NCI-H1930 (cell line): ENCODE measurements around the gene CSTB.

Experiments used
- DNase-seq, 2 experiments: peaks; one replicate each; lab custom pipeline; 2025; lab: John Stamatoyannopoulos, UW

CSTB gene

GRCh38 chr21:43767984-43768867, 7.9 kb downstream of the CSTB start:
- DNase-seq, result no peak

DNA sequence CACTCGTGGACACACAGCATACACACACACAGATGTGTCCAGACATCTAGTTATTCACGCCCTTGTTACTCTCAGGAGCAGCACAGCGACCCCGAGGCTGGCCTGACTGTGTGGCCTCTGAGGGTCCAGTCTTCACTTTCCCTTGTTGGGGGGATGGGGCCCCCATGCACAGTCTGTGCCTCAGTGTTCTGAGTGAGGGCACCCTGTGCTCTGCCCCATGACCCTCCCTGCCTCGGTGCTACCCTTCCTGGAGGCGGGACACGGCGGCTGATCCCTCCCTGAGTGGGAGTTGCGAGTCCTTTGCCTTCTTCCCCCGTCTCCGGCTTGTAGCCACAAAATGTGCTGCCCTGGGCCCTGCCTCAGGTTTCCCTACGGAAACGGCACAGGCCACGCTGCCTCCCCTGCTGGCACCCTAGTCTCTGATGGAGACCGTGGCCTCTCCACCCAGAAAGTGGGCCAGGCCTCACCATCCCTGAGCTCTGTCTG, 8.6 kb downstream of the CSTB start:
- no peak for DNase-seq

- DNase-seq, result no peak
Observed at GRCh38 chr21:43766734-43767497, 9.2 kb downstream of the CSTB start.

- no peak for DNase-seq
Observed at GRCh38 chr21:43764576-43765495, 11.3 kb downstream of the CSTB start.

DNA sequence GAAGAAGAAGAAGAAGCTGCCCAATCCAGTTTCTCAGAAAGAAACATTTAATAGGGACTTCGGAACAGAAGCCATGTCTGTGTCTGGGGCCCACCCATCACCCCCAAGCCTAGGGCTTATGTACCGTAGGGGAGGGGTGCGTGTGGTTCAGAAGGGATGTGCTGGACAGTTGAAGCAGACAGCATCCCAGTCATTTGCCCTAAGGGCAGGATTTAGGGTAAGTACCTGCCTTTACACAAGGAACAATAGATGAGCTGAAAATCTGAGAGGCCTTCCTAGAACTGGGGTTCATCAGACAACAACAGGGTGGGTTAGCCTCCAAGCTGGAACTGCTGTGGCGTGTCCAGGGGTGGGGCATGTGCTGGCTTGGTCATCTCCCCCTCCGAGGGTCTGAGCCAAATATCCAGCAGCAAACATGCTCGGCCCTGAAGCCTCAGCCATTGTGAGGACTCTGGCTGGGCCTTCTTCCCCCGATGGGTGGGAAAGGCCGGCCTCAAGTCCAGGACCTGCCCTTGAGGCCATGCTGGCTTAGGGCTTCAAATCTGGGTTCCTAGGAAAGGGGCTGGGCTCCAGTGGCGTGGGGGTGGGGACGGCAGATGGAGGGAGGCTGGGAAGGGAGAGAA, 12.1 kb downstream of the CSTB start:
- no peak for DNase-seq

DNA sequence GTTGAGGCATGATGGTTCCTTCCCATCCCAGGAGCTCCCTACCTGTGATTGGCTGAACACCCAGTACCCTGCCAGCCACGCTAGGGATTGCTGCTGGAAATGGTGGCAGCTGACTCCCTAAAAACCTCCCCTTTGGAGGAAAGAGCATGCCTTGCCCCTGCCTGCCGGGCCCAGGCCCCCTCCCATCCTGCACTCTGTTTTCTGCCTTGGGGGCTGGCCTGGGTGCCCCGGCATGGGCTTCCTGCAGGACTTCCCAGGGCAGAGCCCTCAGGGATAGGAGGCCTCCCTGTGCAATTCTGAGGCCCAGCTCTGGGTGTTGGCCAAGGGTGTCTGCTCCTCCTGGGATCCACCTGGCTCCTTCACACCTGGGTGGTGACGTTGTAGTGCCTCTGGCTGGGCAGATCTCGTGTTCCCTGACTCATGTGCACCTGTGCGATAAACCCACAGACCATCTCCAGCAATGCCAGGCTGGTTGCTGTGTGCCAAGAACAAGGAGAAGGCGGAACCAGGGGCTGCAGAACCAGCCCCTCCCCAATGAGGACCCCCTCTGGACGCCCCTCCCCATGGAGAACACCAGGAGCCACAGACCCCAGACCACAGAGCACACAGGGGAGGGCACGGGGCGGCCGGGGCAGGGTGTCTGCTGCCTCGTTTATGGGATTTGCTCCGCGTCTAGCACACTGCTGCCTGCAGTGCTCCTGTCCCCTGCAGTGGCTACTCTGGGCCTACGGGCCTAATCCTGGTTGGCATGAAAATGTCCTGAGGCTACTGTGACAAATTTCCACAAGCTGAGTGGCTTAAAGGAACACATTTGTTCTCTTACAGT, 13.6 kb downstream of the CSTB start:
- DNase-seq, result no peak

DNA sequence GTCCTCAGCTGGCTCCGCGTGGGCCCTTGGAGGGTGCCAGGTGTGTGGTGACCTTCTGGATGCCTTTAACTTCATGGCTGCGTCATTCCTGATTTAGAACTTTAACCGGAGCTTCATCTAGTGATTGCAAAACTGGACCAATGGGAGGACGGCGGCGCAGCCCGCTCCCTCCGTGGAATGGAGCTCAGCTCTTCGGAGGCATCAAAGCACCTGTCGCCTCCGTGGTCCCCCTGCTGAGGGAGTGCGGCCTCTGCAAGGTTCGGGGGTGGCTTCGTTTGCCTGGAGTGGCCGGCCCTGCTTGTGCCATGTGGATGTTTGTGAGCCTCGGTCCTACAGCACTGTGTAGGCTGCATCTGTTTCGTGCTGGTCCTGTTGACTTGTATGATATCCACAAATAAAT, 14.2 kb downstream of the CSTB start:
- no peak for DNase-seq

- DNase-seq, result no peak
Observed at GRCh38 chr21:43760391-43760958, 15.6 kb downstream of the CSTB start.

DNA sequence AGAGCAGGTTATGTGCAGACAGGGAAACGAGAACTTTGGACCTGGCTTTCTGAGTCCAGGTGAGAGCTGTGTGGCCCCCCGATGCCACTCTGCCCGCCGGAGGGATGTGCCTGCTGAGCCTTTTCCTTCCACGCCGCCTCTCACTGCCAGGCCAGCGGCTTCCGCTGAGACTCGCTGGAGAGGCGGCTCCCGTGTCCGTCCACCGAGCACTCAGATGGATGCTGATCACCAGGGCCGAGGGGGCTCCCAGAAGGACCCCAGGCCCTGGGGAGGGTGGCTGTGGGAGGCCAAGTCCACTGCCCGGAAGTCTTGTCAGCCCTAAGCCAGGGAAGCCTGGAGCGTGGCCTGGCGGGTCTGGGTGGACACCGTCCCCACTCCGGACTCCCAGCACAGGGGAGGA, 16.5 kb downstream of the CSTB start:
- no peak for DNase-seq

- DNase-seq, result no peak
Observed at GRCh38 chr21:43758811-43759210, 17.3 kb downstream of the CSTB start.

GRCh38 chr21:43758111-43758641, 17.9 kb downstream of the CSTB start:
- no peak for DNase-seq

DNA sequence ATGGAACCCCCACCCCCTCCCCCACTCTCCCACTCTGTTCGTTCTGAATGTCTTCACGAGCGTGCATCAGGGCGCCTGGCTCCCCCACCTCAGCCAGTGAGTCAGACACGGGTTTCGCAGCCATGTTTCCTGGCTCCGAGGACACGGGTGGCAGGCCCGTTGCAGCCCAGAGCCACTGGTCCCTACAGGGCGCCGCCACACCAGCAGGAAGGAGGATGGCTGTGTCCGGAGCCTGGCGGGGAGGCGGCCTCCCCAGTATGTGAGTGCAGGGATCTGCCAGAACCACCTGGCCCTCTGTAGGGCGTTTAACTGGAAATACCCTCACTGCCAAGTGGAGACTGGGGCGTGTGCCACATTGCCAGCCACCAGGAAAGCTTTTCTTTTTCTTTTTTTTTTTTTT, 18.5 kb downstream of the CSTB start:
- DNase-seq, result no peak

- DNase-seq, result no peak
Observed at GRCh38 chr21:43755820-43756594, 20.1 kb downstream of the CSTB start.

DNA sequence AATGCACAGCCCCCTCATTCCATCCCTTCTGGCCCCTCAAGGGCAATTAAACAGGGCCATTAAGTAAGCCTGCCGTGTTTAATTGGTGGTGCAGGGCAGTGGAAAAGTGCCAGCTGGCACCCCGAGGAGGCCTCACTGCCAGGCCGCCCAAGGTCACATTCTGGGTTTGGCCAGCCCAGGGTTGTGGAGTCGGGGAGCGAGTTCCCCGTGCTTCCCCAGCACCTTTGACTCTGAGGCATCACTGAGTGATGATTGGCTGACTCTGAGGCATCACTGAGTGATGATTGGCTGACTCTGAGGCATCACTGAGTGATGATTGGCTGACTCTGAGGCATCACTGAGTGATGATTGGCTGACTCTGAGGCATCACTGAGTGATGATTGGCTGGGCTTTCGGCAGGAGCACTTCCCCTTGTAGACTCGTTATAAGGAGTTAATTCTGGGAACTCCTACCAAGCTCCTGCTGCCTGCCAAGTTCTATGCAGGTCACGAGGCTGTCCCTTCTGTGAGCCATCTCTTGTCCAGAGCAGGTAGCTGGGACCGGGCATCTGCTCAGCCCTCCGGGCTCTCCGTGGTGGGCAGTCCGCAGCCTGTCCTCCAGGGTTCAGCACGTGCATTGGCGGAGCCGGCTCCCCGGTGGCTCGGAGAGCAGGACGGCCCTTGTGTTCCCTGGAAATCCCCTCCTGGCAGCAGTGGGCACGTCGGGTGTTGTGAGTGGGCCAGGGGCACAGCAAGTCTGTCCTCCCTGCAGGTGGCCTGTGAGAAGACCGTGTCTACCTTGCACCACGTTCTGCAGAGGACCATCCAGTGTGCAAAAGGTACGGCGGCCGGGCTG, 20.9 kb downstream of the CSTB start:
- no peak for DNase-seq

DNA sequence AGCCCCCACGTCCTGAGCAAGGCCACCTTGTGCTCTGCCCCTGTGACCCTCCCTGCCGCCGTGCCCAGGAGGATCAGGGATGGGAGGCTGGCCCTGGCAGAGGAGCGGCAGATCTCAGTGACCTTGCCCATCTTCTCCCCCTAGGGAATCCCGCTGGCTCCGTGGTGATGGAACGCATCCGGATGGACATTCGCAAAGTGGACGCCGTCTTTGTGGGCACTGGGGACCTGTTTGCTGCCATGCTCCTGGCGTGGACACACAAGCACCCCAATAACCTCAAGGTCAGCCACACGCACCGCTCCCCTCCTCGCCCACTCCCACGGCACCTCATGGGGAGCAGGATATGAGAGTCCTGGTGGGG, 22.7 kb downstream of the CSTB start:
- DNase-seq, result no peak

DNA sequence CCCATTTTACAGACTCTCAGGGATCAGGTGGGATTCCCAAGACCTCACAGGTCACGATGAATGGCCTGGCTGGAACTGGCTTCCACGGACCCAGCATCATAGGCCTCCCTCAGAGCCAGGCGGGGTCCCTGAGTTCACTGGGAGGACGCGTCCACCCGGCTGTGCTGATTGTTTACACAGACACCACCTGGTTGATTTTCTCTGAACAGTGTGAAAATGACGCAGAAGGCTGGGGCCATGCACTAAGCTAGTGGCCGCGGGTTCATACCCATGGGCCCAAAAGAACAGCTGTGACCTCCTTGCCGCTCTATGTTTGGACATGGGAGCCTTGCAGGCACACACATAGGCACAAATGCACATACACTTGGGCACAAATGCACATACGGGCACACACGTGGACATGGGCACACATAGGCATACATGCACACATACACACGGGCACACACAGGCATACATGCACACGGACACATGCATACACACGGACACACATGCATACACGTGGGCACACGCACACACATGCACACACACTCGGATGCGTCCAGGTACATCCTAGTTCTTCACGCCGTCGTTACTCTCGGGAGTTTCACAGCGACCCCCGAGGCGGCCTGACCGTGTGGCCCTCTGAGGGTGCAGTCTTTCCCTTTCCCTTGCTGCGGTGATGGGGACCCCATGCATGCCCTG, 23.2 kb downstream of the CSTB start:
- DNase-seq, result no peak

DNA sequence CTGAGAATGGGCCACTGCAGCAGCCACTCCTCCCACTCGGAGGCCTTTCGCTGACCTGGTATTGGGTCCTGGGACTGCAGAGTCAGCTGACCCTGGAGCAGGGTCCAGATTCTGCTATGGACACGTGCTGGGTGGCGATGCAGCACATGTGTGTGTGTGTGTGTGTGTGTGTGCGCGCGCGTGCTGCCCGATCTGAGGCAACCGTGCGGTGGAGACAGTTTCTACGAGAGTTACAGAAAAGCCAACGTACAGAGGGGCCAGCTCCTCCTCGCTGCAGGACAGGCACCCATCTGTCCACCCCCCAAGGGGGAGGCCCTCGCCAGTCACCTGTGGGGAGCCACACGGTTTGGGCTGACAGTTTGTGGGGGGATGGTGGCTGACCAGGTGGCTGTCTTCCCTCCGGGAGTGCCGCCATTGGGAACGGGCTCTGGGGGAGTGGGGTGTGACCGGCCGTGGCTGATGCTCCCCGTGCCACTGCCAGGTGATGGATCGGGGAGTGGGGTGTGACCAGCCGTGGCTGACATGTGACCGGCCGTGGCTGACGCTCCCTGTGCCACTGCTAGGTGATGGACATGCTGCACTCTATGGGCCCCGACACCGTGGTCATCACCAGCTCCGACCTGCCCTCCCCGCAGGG, 24.0 kb downstream of the CSTB start:
- no peak for DNase-seq
